GM19397 (cell line): ENCODE results near the gene ABCC4.
A peak's percentile ranks its signal among the peaks of the same experiment; 100 is the strongest.

ENCODE experiments used
- ATAC-seq: cut with Tn5 transposase; IDR thresholded peaks from one replicate; pipeline ENCODE4 v1.9.1; 2021; ENCODE audit warnings: mild to moderate bottlenecking, moderate library complexity; ENCODE audit not compliant: unreplicated experiment

The ABCC4 gene

GRCh38 chr13:95233026-95233635 is 68.1 kb downstream of the ABCC4 start:
- ATAC-seq: no peak

- no peak for ATAC-seq
These were observed 69.9 kb downstream of the ABCC4 start for GRCh38 chr13:95231393-95231792.

- no peak for ATAC-seq
These were observed 71.4 kb downstream of the ABCC4 start for GRCh38 chr13:95229855-95230254.

- no peak for ATAC-seq
These were observed 73.1 kb downstream of the ABCC4 start for GRCh38 chr13:95228130-95228529.

GRCh38 chr13:95226932-95227695 is 74.1 kb downstream of the ABCC4 start:
- ATAC-seq: peak; percentile 78

GRCh38 chr13:95226476-95226875 is 74.8 kb downstream of the ABCC4 start:
- ATAC-seq: no peak

- no peak for ATAC-seq
These were observed 75.2 kb downstream of the ABCC4 start for GRCh38 chr13:95226050-95226449.

- no peak for ATAC-seq
These were observed 77.2 kb downstream of the ABCC4 start for GRCh38 chr13:95224064-95224463.

- ATAC-seq: peak; percentile 34
These were observed 78.6 kb downstream of the ABCC4 start for GRCh38 chr13:95222733-95223018.

GRCh38 chr13:95221971-95222732 is 79.1 kb downstream of the ABCC4 start:
- peak; percentile 61 for ATAC-seq

GRCh38 chr13:95220611-95221010 is 80.6 kb downstream of the ABCC4 start:
- ATAC-seq: no peak

- ATAC-seq: no peak
These were observed 83.1 kb downstream of the ABCC4 start for GRCh38 chr13:95217920-95218830.

GRCh38 chr13:95216182-95216581 is 85.1 kb downstream of the ABCC4 start:
- ATAC-seq: no peak

GRCh38 chr13:95212983-95213850 is 88.0 kb downstream of the ABCC4 start:
- no peak for ATAC-seq

GRCh38 chr13:95209109-95209508 is 92.1 kb downstream of the ABCC4 start:
- ATAC-seq: no peak

- peak; percentile 67 for ATAC-seq
These were observed 93.4 kb downstream of the ABCC4 start for GRCh38 chr13:95207769-95208366.

GRCh38 chr13:95206116-95206515 is 95.1 kb downstream of the ABCC4 start:
- ATAC-seq: no peak

- ATAC-seq: no peak
These were observed 97.0 kb downstream of the ABCC4 start for GRCh38 chr13:95204231-95204765.
